Mammary epithelial cell (primary cell): ENCODE data around the gene GPS1.

Source experiments
- EZH2 ChIP-seq: IDR thresholded peaks from 2 replicates; pipeline ENCODE4 v1.6.1; 2012; ENCODE audit warnings: low read length, inconsistent platforms, borderline replicate concordance
- TF ChIP-seq, protein P1 (sequence below), 2 donors: IDR thresholded peaks in 1 of 2; conservative IDR thresholded peaks in 1 of 2; 2 replicates each; pipeline ENCODE4 v1.5.1; 2011 to 2012; ENCODE audit warnings: inconsistent platforms in 2 of 2, low read length in 2 of 2, mild to moderate bottlenecking in 2 of 2, control low read depth in 1 of 2, low read depth in 1 of 2; ENCODE audit not compliant: insufficient read depth in 1 of 2; ENCODE audit errors: extremely low read depth in 1 of 2

DNA sequence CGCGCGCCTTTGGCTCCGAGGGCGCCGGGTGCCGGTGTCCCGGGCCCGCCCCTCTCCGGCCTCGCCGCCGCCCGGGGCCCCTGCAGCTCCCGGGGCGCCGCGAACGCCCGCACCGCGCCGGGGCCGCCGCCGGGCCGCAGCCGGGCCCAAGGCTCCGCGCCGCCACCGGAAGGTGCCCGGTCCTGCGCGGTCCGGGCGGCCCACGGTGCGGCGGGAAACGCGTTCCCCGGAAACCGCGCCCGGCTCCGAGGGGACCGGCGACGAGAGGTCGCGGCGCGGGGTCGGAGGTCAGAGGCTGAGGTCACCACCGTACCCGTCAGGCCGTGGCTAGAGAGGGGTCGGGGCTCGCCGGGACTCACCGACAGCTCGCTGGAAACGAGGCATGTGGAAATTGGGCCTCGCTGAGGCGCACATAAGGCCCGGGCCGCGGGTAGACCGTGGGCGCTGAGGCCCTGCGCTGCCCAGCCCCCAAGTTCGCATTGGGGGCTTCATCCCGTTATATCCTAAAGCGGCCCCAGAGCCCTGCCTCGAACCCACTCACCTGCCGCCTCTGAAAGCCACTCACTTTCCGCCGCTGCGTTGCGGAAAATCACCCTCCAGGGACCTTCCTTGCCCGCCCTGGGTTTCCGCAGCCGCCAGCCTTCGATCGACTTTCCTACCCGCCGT is 14.1 kb downstream of the GPS1 start, which contains the start of gene DUS1L:
- TF ChIP-seq, protein P1, sequence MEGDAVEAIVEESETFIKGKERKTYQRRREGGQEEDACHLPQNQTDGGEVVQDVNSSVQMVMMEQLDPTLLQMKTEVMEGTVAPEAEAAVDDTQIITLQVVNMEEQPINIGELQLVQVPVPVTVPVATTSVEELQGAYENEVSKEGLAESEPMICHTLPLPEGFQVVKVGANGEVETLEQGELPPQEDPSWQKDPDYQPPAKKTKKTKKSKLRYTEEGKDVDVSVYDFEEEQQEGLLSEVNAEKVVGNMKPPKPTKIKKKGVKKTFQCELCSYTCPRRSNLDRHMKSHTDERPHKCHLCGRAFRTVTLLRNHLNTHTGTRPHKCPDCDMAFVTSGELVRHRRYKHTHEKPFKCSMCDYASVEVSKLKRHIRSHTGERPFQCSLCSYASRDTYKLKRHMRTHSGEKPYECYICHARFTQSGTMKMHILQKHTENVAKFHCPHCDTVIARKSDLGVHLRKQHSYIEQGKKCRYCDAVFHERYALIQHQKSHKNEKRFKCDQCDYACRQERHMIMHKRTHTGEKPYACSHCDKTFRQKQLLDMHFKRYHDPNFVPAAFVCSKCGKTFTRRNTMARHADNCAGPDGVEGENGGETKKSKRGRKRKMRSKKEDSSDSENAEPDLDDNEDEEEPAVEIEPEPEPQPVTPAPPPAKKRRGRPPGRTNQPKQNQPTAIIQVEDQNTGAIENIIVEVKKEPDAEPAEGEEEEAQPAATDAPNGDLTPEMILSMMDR (conservative IDR thresholded peaks at IDR 0.05 in 1 of 2, IDR thresholded peaks at IDR 0.05 in 1 of 2; ENCODE audit: extremely low read depth in 1 of 2, insufficient read depth in 1 of 2, low read depth in 1 of 2, low read length in 2 of 2) = no peak
- TF ChIP-seq EZH2 = no peak
